HFF-Myc (cell line): ENCODE data around the gene ALOX5AP.
A peak's percentile ranks its signal among the peaks of the same experiment; 100 is the strongest.

Experiments
- DNase-seq: peaks from one replicate; pipeline ENCODE4 v3.0.0-alpha.2; 2011; ENCODE audit warnings: low read depth; ENCODE audit errors: extremely low read depth
- H3K4me3 ChIP-seq: replicated peaks from 2 replicates; pipeline ENCODE4 v1.5.1; 2011; ENCODE audit warnings: low read depth, mild to moderate bottlenecking, control low read depth, low read length
- CTCF ChIP-seq: IDR thresholded peaks from 2 replicates; pipeline ENCODE4 v1.5.1; 2012; ENCODE audit warnings: mild to moderate bottlenecking, low read depth, low read length, control low read depth; ENCODE audit errors: missing control alignments

The ALOX5AP gene

GRCh38 chr13:30712536-30713532 is 22.5 kb upstream of the ALOX5AP start:
- TF ChIP-seq CTCF = no peak
- DNase-seq = no peak
- H3K4me3 ChIP-seq = no peak overlapping the region

- no peak for TF ChIP-seq CTCF
- no peak for DNase-seq
- H3K4me3 ChIP-seq = no peak overlapping the region
Observed at GRCh38 chr13:30714629-30715371, 20.5 kb upstream of the ALOX5AP start.

GRCh38 chr13:30715372-30715756 is 20.0 kb upstream of the ALOX5AP start:
- DNase-seq = no peak

GRCh38 chr13:30715837-30716236 is 19.5 kb upstream of the ALOX5AP start:
- no peak overlapping the region for H3K4me3 ChIP-seq
- TF ChIP-seq CTCF = no peak
- DNase-seq = no peak

More at GRCh38 chr13:30715372-30715756, 20.0 kb upstream of the ALOX5AP start:
- no peak overlapping the region for H3K4me3 ChIP-seq
- TF ChIP-seq CTCF = no peak

GRCh38 chr13:30718661-30719524 is 16.4 kb upstream of the ALOX5AP start:
- DNase-seq = peak; percentile 59
- no peak for TF ChIP-seq CTCF
- no peak overlapping the region for H3K4me3 ChIP-seq

GRCh38 chr13:30719525-30719914 is 15.8 kb upstream of the ALOX5AP start:
- no peak for DNase-seq
- H3K4me3 ChIP-seq = no peak overlapping the region

More at GRCh38 chr13:30719525-30719914, 15.8 kb upstream of the ALOX5AP start:
- no peak for TF ChIP-seq CTCF
